CD4-positive, alpha-beta T cell (primary cell): Measurements from ENCODE around the gene FBXO21. TPM values are rescaled to one million over a fixed set of nuclear protein-coding genes. Genes with fewer than 3 reads are reported as not detected.

Experiments
- ATAC-seq: fragments of 200-7000 bp; cut with Tn5 transposase; one replicate; pipeline ENCODE4 v1.10.0; 2022; ENCODE audit warnings: mild to moderate bottlenecking; ENCODE audit not compliant: poor library complexity
- CTCF ChIA-PET: fragments of 350-600 bp; sonication (Branson Sonifier 250); formaldehyde crosslinking; loops from one replicate; lab custom pipeline; 2021; ENCODE audit warnings: antibody characterized with exemption, inconsistent platforms; lab: Charles Lee
- POLR2A ChIA-PET: fragments of 350-600 bp; sonication (Branson Sonifier 250); formaldehyde crosslinking; loops from one replicate; lab custom pipeline; 2021; ENCODE audit warnings: antibody characterized with exemption, inconsistent platforms; lab: Charles Lee
- DNase-seq, 14 experiments: peaks; one replicate each; pipeline ENCODE4 v3.0.0-alpha.2; 2013 to 2020; ENCODE audit warnings: mixed read lengths in 2 of 14
- H3K27ac ChIP-seq, 2 donors: one replicate each; pipeline versions ENCODE4 v1.5.1 to v1.7.0; 2013; ENCODE audit warnings: low read length in 2 of 2, low read depth in 1 of 2, mild to moderate bottlenecking in 1 of 2
- H3K27me3 ChIP-seq, 2 experiments: 1 replicate in 1 of 2; 2 replicates in 1 of 2; pipeline versions ENCODE4 v1.6.1 to v1.7.0; 2013; ENCODE audit warnings: low read length in 2 of 2, control low read depth in 1 of 2, mild to moderate bottlenecking in 1 of 2, moderate library complexity in 1 of 2; ENCODE audit not compliant: insufficient read depth in 2 of 2, control insufficient read depth in 1 of 2
- H3K36me3 ChIP-seq: one replicate; pipeline ENCODE4 v1.6.1; 2013; ENCODE audit warnings: low read length, control low read depth; ENCODE audit not compliant: insufficient read depth
- H3K4me1 ChIP-seq: one replicate; pipeline ENCODE4 v1.6.1; 2013; ENCODE audit warnings: low read length, control low read depth; ENCODE audit not compliant: insufficient read depth
- H3K4me3 ChIP-seq: one replicate; pipeline ENCODE4 v1.5.1; 2013; ENCODE audit warnings: mild to moderate bottlenecking, low read length, moderate library complexity
- H3K9me3 ChIP-seq, 2 experiments: 1 replicate in 1 of 2; 2 replicates in 1 of 2; pipeline versions ENCODE4 v1.6.1 to v1.7.0; 2013; ENCODE audit warnings: low read length in 2 of 2, mild to moderate bottlenecking in 2 of 2, control low read depth in 1 of 2, moderate library complexity in 1 of 2; ENCODE audit not compliant: control insufficient read depth in 1 of 2, insufficient read depth in 1 of 2
- H3K27ac Mint-ChIP-seq: one replicate; pipeline ENCODE4 v1.8.0; 2020; ENCODE audit warnings: mixed read lengths
- H3K27me3 Mint-ChIP-seq: one replicate; pipeline ENCODE4 v1.8.0; 2021; ENCODE audit warnings: mixed read lengths
- H3K36me3 Mint-ChIP-seq: one replicate; pipeline ENCODE4 v1.8.0; 2021; ENCODE audit warnings: low read depth, mixed read lengths
- H3K4me1 Mint-ChIP-seq: one replicate; pipeline ENCODE4 v1.8.0; 2021; ENCODE audit warnings: low read depth, mixed read lengths
- H3K4me3 Mint-ChIP-seq: one replicate; pipeline ENCODE4 v1.8.0; 2020; ENCODE audit warnings: mild to moderate bottlenecking, mixed read lengths
- H3K9me3 Mint-ChIP-seq: one replicate; pipeline ENCODE4 v1.8.0; 2020; ENCODE audit warnings: mixed read lengths
- intact Hi-C, 2 experiments: fragments of 100-400 bp; cut with DNase I in 1 of 2; cut with micrococcal nuclease in 1 of 2; formaldehyde crosslinking; loops; one replicate each; pipeline versions ENCODE4 v1.15.1 to v1.9.0; 2023 to 2025; cut with DNase I, micrococcal nuclease
- total RNA-seq, 174 experiments: library from RNA in 2 of 174; stranded (reverse) in 2 of 174; gene quantifications; one replicate each; pipeline ENCODE4 v1.2.3 and lab custom pipeline; 2021 to 2026
- TF ChIP-seq, protein P1 (sequence below): fragments of 200-600 bp; IDR thresholded peaks from one replicate; pipeline ENCODE4 v1.8.0; 2022; ENCODE audit warnings: antibody characterized with exemption, mild to moderate bottlenecking

FBXO21 gene
- total RNA-seq, 2 experiments from 2014 or later = 67.7 to 67.9 TPM

DNA sequence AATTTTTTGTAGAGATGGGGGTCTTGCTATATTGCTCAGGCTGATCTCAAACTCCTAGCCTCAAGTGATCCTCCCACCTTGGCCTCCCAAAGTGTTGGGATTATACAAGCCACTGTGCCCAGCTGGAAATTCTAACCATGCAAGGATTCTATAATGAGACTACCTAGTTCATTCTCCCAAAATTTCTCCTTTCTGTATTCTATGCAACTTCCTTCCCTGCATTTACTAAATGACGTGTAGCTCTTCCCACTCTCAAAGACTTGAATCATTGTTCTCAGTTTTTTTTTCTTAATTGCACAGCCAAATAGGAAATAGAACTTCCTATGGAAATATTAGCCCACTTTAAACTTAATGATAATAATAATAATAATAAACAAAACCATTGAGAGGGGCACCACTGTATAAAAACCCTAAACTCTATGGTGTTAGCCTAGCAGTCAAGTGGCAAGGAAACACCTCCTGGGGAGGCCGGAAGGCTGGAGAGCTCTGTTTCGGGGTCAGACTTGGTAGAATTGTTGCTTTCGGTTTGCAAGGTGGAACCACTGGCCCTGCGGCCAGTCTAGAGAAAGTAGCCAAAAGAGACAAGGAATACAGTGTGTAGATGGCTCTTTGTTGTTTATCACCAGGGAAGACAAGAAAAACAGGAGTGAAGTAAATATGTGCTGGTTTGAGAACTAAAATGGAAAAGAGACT is 51.1 kb downstream of the FBXO21 start:
- Mint-ChIP-seq H3K27ac (no peak overlapping the region), H3K9me3 (no peaks in the 10 kb centered on the region), H3K4me1 (peaks cover 2% of the 10 kb centered on the region), H3K36me3 (peaks cover 24% of the 10 kb centered on the region), H3K4me3 (no peak overlapping the region), H3K27me3 (no peaks in the 10 kb centered on the region)
- Histone ChIP-seq H3K4me1 (peaks cover 8% of the 10 kb centered on the region), H3K36me3 (peaks cover 1% of the 10 kb centered on the region), H3K4me3 (no peak overlapping the region), H3K27me3 (no peaks in the 10 kb centered on the region), H3K27ac (no peak overlapping the region), H3K9me3 (no peaks in the 10 kb centered on the region)
- intact Hi-C loops = no loop called here
- ChIA-PET POLR2A (no interaction called here), CTCF (no interaction called here)
- TF ChIP-seq, protein P1, sequence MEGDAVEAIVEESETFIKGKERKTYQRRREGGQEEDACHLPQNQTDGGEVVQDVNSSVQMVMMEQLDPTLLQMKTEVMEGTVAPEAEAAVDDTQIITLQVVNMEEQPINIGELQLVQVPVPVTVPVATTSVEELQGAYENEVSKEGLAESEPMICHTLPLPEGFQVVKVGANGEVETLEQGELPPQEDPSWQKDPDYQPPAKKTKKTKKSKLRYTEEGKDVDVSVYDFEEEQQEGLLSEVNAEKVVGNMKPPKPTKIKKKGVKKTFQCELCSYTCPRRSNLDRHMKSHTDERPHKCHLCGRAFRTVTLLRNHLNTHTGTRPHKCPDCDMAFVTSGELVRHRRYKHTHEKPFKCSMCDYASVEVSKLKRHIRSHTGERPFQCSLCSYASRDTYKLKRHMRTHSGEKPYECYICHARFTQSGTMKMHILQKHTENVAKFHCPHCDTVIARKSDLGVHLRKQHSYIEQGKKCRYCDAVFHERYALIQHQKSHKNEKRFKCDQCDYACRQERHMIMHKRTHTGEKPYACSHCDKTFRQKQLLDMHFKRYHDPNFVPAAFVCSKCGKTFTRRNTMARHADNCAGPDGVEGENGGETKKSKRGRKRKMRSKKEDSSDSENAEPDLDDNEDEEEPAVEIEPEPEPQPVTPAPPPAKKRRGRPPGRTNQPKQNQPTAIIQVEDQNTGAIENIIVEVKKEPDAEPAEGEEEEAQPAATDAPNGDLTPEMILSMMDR = no peak
- DNase-seq (no peak), ATAC-seq (no peak)

DNA sequence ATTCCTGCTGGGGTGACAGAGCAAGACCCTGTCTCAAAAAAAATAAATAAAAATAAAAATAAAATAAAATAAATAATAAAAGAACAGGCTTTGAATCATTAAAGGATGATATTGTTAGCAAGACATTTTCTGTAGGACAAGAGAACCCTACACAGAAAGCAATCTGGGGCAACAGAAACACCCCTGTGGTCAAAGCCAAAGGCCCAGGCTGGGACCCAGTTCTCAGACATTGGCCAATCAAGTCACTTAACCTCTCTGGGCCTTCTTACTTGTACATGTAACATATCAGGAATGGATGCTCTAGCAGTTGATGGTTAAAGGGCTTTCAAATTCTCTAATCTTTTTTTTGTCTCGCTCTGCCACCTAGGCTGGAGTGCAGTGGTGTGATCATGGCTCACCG is 55.5 kb downstream of the FBXO21 start:
- no peak overlapping the region for H3K27ac Mint-ChIP-seq
- no peak overlapping the region for H3K4me3 Mint-ChIP-seq
- no peaks in the 10 kb centered on the region for H3K36me3 Mint-ChIP-seq
- ATAC-seq = no peak
- Histone ChIP-seq H3K27ac (no peak overlapping the region), H3K36me3 (no peaks in the 10 kb centered on the region), H3K9me3 (no peaks in the 10 kb centered on the region), H3K4me3 (no peak overlapping the region), H3K4me1 (peaks cover 18% of the 10 kb centered on the region), H3K27me3 (no peaks in the 10 kb centered on the region)
- intact Hi-C loops = no loop called here
- peaks cover 11% of the 10 kb centered on the region for H3K4me1 Mint-ChIP-seq
- no peak for DNase-seq
- CTCF ChIA-PET = interaction anchor here (1.3 kb wide), 1 partner anchor 20 kb away, joined by 3 read pairs; no protein-coding TSS in a partner anchor
- H3K9me3 Mint-ChIP-seq = no peaks in the 10 kb centered on the region
- TF ChIP-seq, protein P1 = no peak
- H3K27me3 Mint-ChIP-seq = no peaks in the 10 kb centered on the region
- POLR2A ChIA-PET = interaction anchor here (1.3 kb wide), 1 partner anchor 34 kb away, joined by 6 read pairs; no protein-coding TSS in a partner anchor

DNA sequence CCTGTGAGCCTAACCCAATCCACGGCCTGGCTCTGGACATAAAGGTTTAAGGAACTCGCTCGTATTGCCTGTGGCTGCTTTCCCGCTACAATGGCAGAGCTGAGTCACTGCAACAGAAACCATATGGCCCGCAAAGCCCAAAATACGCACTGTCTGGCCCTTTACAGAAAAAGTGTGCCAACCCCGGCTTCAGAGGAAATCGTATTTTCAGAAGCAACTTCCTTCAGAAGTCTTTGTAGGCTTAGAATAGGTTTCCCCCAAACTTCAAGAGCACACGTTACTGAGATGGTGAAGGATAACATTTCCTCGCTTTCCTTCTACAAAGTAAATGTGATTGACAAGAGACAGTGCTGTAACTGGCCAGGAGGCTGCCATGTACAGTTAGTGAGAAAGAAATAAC is 56.2 kb downstream of the FBXO21 start:
- H3K9me3 Mint-ChIP-seq = no peaks in the 10 kb centered on the region
- ATAC-seq (peak; percentile 83), DNase-seq (peak in 9 of 14 experiments; percentile 19 to 75 (median 32))
- intact Hi-C loops = no loop called here
- H3K27me3 ChIP-seq = no peaks in the 10 kb centered on the region
- no peaks in the 10 kb centered on the region for H3K27me3 Mint-ChIP-seq
- ChIA-PET CTCF (interaction anchor here (1.3 kb wide), 1 partner anchor 19 kb away, joined by 3 read pairs; no protein-coding TSS in a partner anchor), POLR2A (interaction anchor here (0.5 to 1.3 kb wide), 2 partner anchors 31 to 35 kb away, joined by 3 to 6 read pairs; no protein-coding TSS in a partner anchor)
- peaks cover 11% of the 10 kb centered on the region for H3K4me1 Mint-ChIP-seq
- no peak overlapping the region for H3K4me3 ChIP-seq
- H3K4me3 Mint-ChIP-seq = peak overlapping the region; percentile 5
- no peaks in the 10 kb centered on the region for H3K36me3 Mint-ChIP-seq
- H3K9me3 ChIP-seq = no peaks in the 10 kb centered on the region
- no peak overlapping the region for H3K27ac ChIP-seq
- H3K36me3 ChIP-seq = no peaks in the 10 kb centered on the region
- TF ChIP-seq, protein P1 = no peak
- peaks cover 18% of the 10 kb centered on the region for H3K4me1 ChIP-seq
- peak overlapping the region; percentile 18 for H3K27ac Mint-ChIP-seq
